HepG2 (cell line): ENCODE results near the gene ATP6V0D1. TPM values are rescaled to one million over a fixed set of nuclear protein-coding genes. Genes with fewer than 3 reads are reported as not detected.

Experiments used
- BORCS8-MEF2B ChIP-seq: sonication (generic); formaldehyde crosslinking; IDR thresholded peaks from 2 replicates; pipeline ENCODE4 v1.8.0; 2022; ENCODE audit warnings: mild to moderate bottlenecking, missing genetic modification reagents
- CREB1 ChIP-seq, 2 experiments: fragments of 450-650 bp in 1 of 2; IDR thresholded peaks; 2 replicates each; pipeline ENCODE4 v1.6.1; 2016 to 2017; ENCODE audit warnings: control low read depth in 1 of 2, mild to moderate bottlenecking in 1 of 2, missing compliant biosample characterization in 1 of 2, missing genetic modification characterization in 1 of 2
- FOSL2 ChIP-seq: sonication (generic); formaldehyde crosslinking; IDR thresholded peaks from 2 replicates; pipeline ENCODE4 v1.4.0; 2020; ENCODE audit warnings: missing genetic modification reagents
- FOXJ3 ChIP-seq: sonication (generic); formaldehyde crosslinking; IDR thresholded peaks from 2 replicates; pipeline ENCODE4 v1.4.0; 2020; ENCODE audit warnings: missing genetic modification reagents, mild to moderate bottlenecking, borderline replicate concordance
- GATAD2A ChIP-seq: IDR thresholded peaks from 2 replicates; pipeline ENCODE4 v1.6.1; 2016
- HDAC1 ChIP-seq: sonication (generic); formaldehyde crosslinking; IDR thresholded peaks from 2 replicates; pipeline ENCODE4 v1.5.1; 2020; ENCODE audit warnings: mild to moderate bottlenecking, missing genetic modification reagents
- KLF6 ChIP-seq: IDR thresholded peaks from 2 replicates; pipeline ENCODE4 v1.8.0; 2016; ENCODE audit warnings: missing biosample characterization, missing genetic modification reagents
- MEIS2 ChIP-seq: sonication (generic); formaldehyde crosslinking; IDR thresholded peaks from 2 replicates; pipeline ENCODE4 v1.9.0; 2021; ENCODE audit warnings: mild to moderate bottlenecking, missing genetic modification reagents
- MIER3 ChIP-seq: IDR thresholded peaks from 2 replicates; pipeline ENCODE4 v1.6.1; 2016; ENCODE audit warnings: missing compliant biosample characterization, borderline replicate concordance
- NBN ChIP-seq: fragments of 450-650 bp; conservative IDR thresholded peaks from 2 replicates; pipeline ENCODE4 v1.6.1; 2017
- NCOA1 ChIP-seq: sonication (generic); formaldehyde crosslinking; IDR thresholded peaks from 2 replicates; pipeline ENCODE4 v1.9.0; 2021; ENCODE audit warnings: missing genetic modification reagents
- NCOA5 ChIP-seq: sonication (generic); formaldehyde crosslinking; IDR thresholded peaks from 2 replicates; pipeline ENCODE4 v1.4.0; 2020; ENCODE audit warnings: missing genetic modification reagents
- POGZ ChIP-seq: sonication (generic); formaldehyde crosslinking; IDR thresholded peaks from 2 replicates; pipeline ENCODE4 v1.4.0; 2020; ENCODE audit warnings: mild to moderate bottlenecking, missing genetic modification reagents
- RNF2 ChIP-seq: fragments of 450-650 bp; conservative IDR thresholded peaks from 2 replicates; pipeline ENCODE4 v1.6.1; 2016; ENCODE audit warnings: low read depth
- SAP130 ChIP-seq: IDR thresholded peaks from 2 replicates; pipeline ENCODE4 v1.6.1; 2016; ENCODE audit warnings: low read depth
- SP4 ChIP-seq: sonication (generic); formaldehyde crosslinking; IDR thresholded peaks from 2 replicates; pipeline ENCODE4 v1.8.1; 2023; ENCODE audit warnings: mild to moderate bottlenecking, missing genetic modification reagents
- THAP11 ChIP-seq: IDR thresholded peaks from 2 replicates; pipeline ENCODE4 v1.6.1; 2016; ENCODE audit warnings: missing biosample characterization, missing genetic modification reagents
- TOPORS ChIP-seq: sonication (generic); formaldehyde crosslinking; IDR thresholded peaks from 2 replicates; pipeline ENCODE4 v1.8.0; 2023; ENCODE audit warnings: mild to moderate bottlenecking, missing genetic modification reagents
- ZNF317 ChIP-seq: sonication (generic); formaldehyde crosslinking; IDR thresholded peaks from 2 replicates; pipeline ENCODE4 v1.5.0; 2020; ENCODE audit warnings: mild to moderate bottlenecking, missing genetic modification reagents
- ZNF772 ChIP-seq: sonication (generic); formaldehyde crosslinking; IDR thresholded peaks from 2 replicates; pipeline ENCODE4 v1.5.0; 2020; ENCODE audit warnings: mild to moderate bottlenecking, missing genetic modification reagents
- polyA plus RNA-seq, 8 experiments: library from polyadenylated mRNA; depleted of rRNA in 3 of 8; stranded (reverse) in 7 of 8; unstranded in 1 of 8; fragments of >200 nt; fragmentation: Illumina TruSeq in 4 of 8; extraction: Trizol in 4 of 8; gene quantifications; 2 replicates each; pipeline versions ENCODE4 v1.2.1 to v1.2.3, GENCODE V29; 2011 to 2016; ENCODE audit warnings: low read depth in 4 of 8, missing spikeins in 1 of 8, mixed read lengths in 1 of 8; ENCODE audit not compliant: insufficient read depth in 1 of 8
- total RNA-seq, 5 experiments: library from RNA; depleted of rRNA; stranded (reverse); fragments of >200 nt; fragmentation: Illumina TruSeq; extraction: Trizol; gene quantifications; 2 replicates each; pipeline ENCODE4 v1.2.3, GENCODE V29; 2016; ENCODE audit warnings: low read depth in 1 of 5
- TF ChIP-seq, protein P1 (sequence below): sonication (generic); formaldehyde crosslinking; IDR thresholded peaks from 2 replicates; pipeline ENCODE4 v1.5.1; 2020; ENCODE audit warnings: mild to moderate bottlenecking, missing genetic modification reagents, borderline replicate concordance
- TF ChIP-seq, protein P2 (sequence below): sonication (generic); IDR thresholded peaks from 2 replicates; pipeline ENCODE4 v1.6.1; 2016; ENCODE audit warnings: low read depth, borderline replicate concordance
- TF ChIP-seq, protein P3 (sequence below): sonication (generic); formaldehyde crosslinking; IDR thresholded peaks from 2 replicates; pipeline ENCODE4 v1.4.0; 2020; ENCODE audit warnings: missing genetic modification reagents
- TF ChIP-seq, protein P4 (sequence below): sonication (generic); formaldehyde crosslinking; IDR thresholded peaks from 2 replicates; pipeline ENCODE4 v1.4.0; 2020; ENCODE audit warnings: missing genetic modification reagents

Gene ATP6V0D1
- total and polyA plus RNA-seq, 2 of the 13 experiments (the other 11 are each of a cell fraction or from before 2014, with no cell fraction given): 51.1 to 61.3 TPM

DNA sequence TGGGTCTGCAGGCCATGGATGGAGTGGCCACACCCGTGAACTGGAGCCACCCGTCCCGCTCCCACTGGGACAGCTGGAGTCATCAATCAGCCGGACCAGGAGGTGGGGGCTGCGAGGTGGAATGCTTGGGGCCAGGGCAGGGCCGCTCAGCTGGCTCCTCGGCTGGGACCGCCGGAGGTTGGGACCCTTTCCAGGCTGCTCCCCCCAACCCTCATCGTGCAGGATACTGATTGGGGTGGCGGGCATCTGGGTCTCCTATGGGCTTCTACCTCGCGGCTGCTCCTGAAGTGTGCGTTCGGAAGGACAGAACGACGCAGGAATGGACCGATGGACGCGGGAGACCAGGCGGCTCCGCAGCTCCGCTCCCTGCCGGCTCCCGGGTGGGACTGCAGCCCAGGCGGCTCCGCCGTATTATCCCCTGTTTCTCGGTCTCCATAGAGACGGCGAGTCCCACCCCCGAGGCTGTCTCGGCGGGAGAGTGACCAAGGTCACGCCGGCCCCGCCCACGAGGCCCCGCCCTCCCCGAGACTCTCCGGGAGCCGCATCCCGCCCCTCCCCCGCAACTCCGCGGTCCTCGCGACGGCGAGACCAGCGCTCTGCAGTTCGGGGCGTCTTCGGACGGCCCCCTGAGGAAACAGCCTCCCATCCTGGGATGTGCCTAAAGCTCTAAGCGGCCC is 87.7 kb downstream of the ATP6V0D1 start, which contains the start of gene TPPP3 (continued):
- TF ChIP-seq NBN: no peak
- TF ChIP-seq RNF2: 0 out of 2 replicates have a peak, but pooled peaks have one; percentile 22
- TF ChIP-seq ZNF317 (CRISPR knock-in tag): no peak
- peak; percentile 48; the same call in 1 of the 2 replicates for TF ChIP-seq BORCS8-MEF2B (CRISPR knock-in tag)
- TF ChIP-seq KLF6 (CRISPR knock-in tag): 0 out of 2 replicates have a peak, but pooled peaks have one; percentile 30
- peak; percentile 53 for TF ChIP-seq FOXJ3 (CRISPR knock-in tag)
- no peak for TF ChIP-seq POGZ (CRISPR knock-in tag)
- no peak for TF ChIP-seq MIER3
- 0 out of 2 replicates have a peak, but pooled peaks have one; percentile 17 for TF ChIP-seq GATAD2A (CRISPR knock-in tag)
- TF ChIP-seq, protein P1, sequence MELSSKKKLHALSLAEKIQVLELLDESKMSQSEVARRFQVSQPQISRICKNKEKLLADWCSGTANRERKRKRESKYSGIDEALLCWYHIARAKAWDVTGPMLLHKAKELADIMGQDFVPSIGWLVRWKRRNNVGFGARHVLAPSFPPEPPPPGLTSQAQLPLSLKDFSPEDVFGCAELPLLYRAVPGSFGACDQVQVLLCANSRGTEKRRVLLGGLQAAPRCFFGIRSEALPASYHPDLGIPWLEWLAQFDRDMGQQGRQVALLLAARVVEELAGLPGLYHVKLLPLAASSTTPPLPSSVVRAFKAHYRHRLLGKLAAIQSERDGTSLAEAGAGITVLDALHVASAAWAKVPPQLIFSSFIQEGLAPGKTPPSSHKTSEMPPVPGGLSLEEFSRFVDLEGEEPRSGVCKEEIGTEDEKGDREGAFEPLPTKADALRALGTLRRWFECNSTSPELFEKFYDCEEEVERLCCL (CRISPR knock-in tag): no peak
- TF ChIP-seq FOSL2 (CRISPR knock-in tag): no peak
- TF ChIP-seq, protein P2, sequence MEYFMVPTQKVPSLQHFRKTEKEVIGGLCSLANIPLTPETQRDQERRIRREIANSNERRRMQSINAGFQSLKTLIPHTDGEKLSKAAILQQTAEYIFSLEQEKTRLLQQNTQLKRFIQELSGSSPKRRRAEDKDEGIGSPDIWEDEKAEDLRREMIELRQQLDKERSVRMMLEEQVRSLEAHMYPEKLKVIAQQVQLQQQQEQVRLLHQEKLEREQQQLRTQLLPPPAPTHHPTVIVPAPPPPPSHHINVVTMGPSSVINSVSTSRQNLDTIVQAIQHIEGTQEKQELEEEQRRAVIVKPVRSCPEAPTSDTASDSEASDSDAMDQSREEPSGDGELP: peak; percentile 6; the same call in 1 of the 2 replicates
- no peak for TF ChIP-seq ZNF772 (CRISPR knock-in tag)
- 0 out of 2 replicates have a peak, but pooled peaks have one; percentile 46 for TF ChIP-seq SAP130
- TF ChIP-seq NCOA1: no peak
- TF ChIP-seq SP4: peak; percentile 74
- TF ChIP-seq HDAC1 (CRISPR knock-in tag): no peak
- TF ChIP-seq CREB1 (IDR thresholded peaks at IDR 0.05): no peak
- TF ChIP-seq CREB1 (CRISPR knock-in tag; IDR thresholded peaks at IDR 0.05): no peak
- no peak for TF ChIP-seq MEIS2
- TF ChIP-seq THAP11 (CRISPR knock-in tag): 0 out of 2 replicates have a peak, but pooled peaks have one; percentile 20
- TF ChIP-seq, protein P3, sequence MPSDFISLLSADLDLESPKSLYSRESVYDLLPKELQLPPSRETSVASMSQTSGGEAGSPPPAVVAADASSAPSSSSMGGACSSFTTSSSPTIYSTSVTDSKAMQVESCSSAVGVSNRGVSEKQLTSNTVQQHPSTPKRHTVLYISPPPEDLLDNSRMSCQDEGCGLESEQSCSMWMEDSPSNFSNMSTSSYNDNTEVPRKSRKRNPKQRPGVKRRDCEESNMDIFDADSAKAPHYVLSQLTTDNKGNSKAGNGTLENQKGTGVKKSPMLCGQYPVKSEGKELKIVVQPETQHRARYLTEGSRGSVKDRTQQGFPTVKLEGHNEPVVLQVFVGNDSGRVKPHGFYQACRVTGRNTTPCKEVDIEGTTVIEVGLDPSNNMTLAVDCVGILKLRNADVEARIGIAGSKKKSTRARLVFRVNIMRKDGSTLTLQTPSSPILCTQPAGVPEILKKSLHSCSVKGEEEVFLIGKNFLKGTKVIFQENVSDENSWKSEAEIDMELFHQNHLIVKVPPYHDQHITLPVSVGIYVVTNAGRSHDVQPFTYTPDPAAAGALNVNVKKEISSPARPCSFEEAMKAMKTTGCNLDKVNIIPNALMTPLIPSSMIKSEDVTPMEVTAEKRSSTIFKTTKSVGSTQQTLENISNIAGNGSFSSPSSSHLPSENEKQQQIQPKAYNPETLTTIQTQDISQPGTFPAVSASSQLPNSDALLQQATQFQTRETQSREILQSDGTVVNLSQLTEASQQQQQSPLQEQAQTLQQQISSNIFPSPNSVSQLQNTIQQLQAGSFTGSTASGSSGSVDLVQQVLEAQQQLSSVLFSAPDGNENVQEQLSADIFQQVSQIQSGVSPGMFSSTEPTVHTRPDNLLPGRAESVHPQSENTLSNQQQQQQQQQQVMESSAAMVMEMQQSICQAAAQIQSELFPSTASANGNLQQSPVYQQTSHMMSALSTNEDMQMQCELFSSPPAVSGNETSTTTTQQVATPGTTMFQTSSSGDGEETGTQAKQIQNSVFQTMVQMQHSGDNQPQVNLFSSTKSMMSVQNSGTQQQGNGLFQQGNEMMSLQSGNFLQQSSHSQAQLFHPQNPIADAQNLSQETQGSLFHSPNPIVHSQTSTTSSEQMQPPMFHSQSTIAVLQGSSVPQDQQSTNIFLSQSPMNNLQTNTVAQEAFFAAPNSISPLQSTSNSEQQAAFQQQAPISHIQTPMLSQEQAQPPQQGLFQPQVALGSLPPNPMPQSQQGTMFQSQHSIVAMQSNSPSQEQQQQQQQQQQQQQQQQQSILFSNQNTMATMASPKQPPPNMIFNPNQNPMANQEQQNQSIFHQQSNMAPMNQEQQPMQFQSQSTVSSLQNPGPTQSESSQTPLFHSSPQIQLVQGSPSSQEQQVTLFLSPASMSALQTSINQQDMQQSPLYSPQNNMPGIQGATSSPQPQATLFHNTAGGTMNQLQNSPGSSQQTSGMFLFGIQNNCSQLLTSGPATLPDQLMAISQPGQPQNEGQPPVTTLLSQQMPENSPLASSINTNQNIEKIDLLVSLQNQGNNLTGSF (CRISPR knock-in tag): no peak
- no peak for TF ChIP-seq NCOA5 (CRISPR knock-in tag)
- TF ChIP-seq, protein P4, sequence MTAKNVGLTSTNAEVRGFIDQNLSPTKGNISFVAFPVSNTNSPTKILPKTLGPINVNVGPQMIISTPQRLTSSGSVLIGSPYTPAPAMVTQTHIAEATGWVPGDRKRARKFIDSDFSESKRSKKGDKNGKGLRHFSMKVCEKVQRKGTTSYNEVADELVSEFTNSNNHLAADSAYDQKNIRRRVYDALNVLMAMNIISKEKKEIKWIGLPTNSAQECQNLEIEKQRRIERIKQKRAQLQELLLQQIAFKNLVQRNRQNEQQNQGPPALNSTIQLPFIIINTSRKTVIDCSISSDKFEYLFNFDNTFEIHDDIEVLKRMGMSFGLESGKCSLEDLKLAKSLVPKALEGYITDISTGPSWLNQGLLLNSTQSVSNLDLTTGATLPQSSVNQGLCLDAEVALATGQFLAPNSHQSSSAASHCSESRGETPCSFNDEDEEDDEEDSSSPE (CRISPR knock-in tag): peak; percentile 49
- no peak for TF ChIP-seq TOPORS (CRISPR knock-in tag)
